SU-DHL-6 (cell line): ENCODE measurements around the gene ZCCHC7.
"Not testable (repeated sequence)": the region's sequence is repeated elsewhere in the genome, so short reads cannot be mapped to it uniquely, and the experiment has no call there.

ENCODE experiments used
- EZH2phosphoT487 ChIP-seq: fragments of 200-600 bp; sonication (generic), shearing (Covaris generic); conservative IDR thresholded peaks from 2 replicates; pipeline ENCODE4 v1.6.1; 2018; ENCODE audit warnings: mild to moderate bottlenecking, antibody characterized with exemption, low read length, moderate library complexity, mixed read lengths
- TF ChIP-seq, protein P1 (sequence below): fragments of 200-600 bp; sonication (generic); IDR thresholded peaks from one replicate; pipeline ENCODE4 v1.5.1; 2017; ENCODE audit warnings: antibody characterized with exemption, mild to moderate bottlenecking, low read length, moderate library complexity; ENCODE audit not compliant: insufficient read depth, poor library complexity, severe bottlenecking

DNA sequence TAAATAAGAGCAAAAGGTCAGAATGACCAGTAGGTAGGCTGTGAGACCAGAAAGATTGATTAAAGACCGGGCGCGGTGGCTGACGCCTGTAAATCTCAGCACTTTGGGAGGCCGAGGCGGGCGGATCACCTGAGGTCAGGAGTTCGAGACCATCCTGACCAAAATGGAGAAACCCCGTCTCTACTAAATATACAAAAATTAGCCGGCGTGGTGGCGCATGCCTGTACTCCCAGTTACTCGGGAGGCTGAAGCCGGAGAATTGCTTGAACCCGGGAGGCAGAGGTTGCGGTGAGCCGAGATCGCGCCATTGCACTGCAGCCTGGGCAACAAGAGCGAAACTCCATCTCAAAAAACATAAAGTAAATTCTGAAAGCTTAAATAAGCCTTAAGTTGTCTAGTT lies 38.9 kb upstream of the ZCCHC7 start:
- TF ChIP-seq, protein P1, sequence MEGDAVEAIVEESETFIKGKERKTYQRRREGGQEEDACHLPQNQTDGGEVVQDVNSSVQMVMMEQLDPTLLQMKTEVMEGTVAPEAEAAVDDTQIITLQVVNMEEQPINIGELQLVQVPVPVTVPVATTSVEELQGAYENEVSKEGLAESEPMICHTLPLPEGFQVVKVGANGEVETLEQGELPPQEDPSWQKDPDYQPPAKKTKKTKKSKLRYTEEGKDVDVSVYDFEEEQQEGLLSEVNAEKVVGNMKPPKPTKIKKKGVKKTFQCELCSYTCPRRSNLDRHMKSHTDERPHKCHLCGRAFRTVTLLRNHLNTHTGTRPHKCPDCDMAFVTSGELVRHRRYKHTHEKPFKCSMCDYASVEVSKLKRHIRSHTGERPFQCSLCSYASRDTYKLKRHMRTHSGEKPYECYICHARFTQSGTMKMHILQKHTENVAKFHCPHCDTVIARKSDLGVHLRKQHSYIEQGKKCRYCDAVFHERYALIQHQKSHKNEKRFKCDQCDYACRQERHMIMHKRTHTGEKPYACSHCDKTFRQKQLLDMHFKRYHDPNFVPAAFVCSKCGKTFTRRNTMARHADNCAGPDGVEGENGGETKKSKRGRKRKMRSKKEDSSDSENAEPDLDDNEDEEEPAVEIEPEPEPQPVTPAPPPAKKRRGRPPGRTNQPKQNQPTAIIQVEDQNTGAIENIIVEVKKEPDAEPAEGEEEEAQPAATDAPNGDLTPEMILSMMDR, result not testable (repeated sequence)
- not testable (repeated sequence) for TF ChIP-seq EZH2phosphoT487
